Activated B cell treated with CpG ODN at 0.5 μM for 24 hours (primary cell): Measurements from ENCODE around the gene GNGT2. TPM values are rescaled to one million over a fixed set of nuclear protein-coding genes. Genes with fewer than 3 reads are reported as not detected.

Experiments
- ATAC-seq: fragments of 200-7000 bp; cut with Tn5 transposase; one replicate; pipeline ENCODE4 v1.10.0; 2021; ENCODE audit warnings: low read depth, mild to moderate bottlenecking, moderate library complexity
- CTCF ChIA-PET: fragments of 350-600 bp; sonication (Branson Sonifier 250); formaldehyde crosslinking; loops from one replicate; lab custom pipeline; 2021; ENCODE audit warnings: antibody characterized with exemption; lab: Charles Lee
- POLR2A ChIA-PET: fragments of 350-600 bp; sonication (Branson Sonifier 250); formaldehyde crosslinking; loops from one replicate; lab custom pipeline; 2021; ENCODE audit warnings: antibody characterized with exemption; lab: Charles Lee
- DNase-seq: peaks from one replicate; pipeline ENCODE4 v3.0.0; 2022
- H3K27ac Mint-ChIP-seq: one replicate; pipeline ENCODE4 v1.8.0; 2020; ENCODE audit warnings: mixed read lengths
- H3K27me3 Mint-ChIP-seq: one replicate; pipeline ENCODE4 v1.8.0; 2021; ENCODE audit warnings: mixed read lengths
- H3K36me3 Mint-ChIP-seq: one replicate; pipeline ENCODE4 v1.8.0; 2021; ENCODE audit warnings: low read depth, mixed read lengths
- H3K4me1 Mint-ChIP-seq: one replicate; pipeline ENCODE4 v1.8.0; 2021; ENCODE audit warnings: mixed read lengths
- H3K4me3 Mint-ChIP-seq: one replicate; pipeline ENCODE4 v1.8.0; 2020; ENCODE audit warnings: mild to moderate bottlenecking, mixed read lengths
- H3K9me3 Mint-ChIP-seq: one replicate; pipeline ENCODE4 v1.8.0; 2020; ENCODE audit warnings: mixed read lengths
- intact Hi-C: fragments of 100-400 bp; cut with micrococcal nuclease; formaldehyde crosslinking; loops from one replicate; pipeline ENCODE4 v1.15.1; 2024
- total RNA-seq: library from RNA; stranded (reverse); gene quantifications from 2 replicates; pipeline ENCODE4 v1.2.3, GENCODE V29; 2022
- TF ChIP-seq, protein P1 (sequence below): fragments of 200-600 bp; IDR thresholded peaks from one replicate; pipeline ENCODE4 v1.8.0; 2022; ENCODE audit warnings: antibody characterized with exemption, mild to moderate bottlenecking

Gene GNGT2
- total RNA-seq, 1 donor from 2014 or later, result 9.8 TPM

GRCh38 chr17:49252148-49252695 is 41.8 kb upstream of the GNGT2 start:
- CTCF ChIA-PET, result no interaction called here
- H3K9me3 Mint-ChIP-seq, result no peaks in the 10 kb centered on the region
- H3K36me3 Mint-ChIP-seq, result no peaks in the 10 kb centered on the region
- intact Hi-C loops, result no loop called here
- H3K27ac Mint-ChIP-seq, result no peak overlapping the region
- POLR2A ChIA-PET, result interaction anchor here (0.5 kb wide), 1 partner anchor 44 kb away, joined by 3 read pairs; no protein-coding TSS in a partner anchor
- peaks cover 20% of the 10 kb centered on the region for H3K27me3 Mint-ChIP-seq
- TF ChIP-seq, protein P1, sequence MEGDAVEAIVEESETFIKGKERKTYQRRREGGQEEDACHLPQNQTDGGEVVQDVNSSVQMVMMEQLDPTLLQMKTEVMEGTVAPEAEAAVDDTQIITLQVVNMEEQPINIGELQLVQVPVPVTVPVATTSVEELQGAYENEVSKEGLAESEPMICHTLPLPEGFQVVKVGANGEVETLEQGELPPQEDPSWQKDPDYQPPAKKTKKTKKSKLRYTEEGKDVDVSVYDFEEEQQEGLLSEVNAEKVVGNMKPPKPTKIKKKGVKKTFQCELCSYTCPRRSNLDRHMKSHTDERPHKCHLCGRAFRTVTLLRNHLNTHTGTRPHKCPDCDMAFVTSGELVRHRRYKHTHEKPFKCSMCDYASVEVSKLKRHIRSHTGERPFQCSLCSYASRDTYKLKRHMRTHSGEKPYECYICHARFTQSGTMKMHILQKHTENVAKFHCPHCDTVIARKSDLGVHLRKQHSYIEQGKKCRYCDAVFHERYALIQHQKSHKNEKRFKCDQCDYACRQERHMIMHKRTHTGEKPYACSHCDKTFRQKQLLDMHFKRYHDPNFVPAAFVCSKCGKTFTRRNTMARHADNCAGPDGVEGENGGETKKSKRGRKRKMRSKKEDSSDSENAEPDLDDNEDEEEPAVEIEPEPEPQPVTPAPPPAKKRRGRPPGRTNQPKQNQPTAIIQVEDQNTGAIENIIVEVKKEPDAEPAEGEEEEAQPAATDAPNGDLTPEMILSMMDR, result no peak
- ATAC-seq (no peak), DNase-seq (no peak)
- H3K4me1 Mint-ChIP-seq, result no peaks in the 10 kb centered on the region
- H3K4me3 Mint-ChIP-seq, result no peak overlapping the region

DNA sequence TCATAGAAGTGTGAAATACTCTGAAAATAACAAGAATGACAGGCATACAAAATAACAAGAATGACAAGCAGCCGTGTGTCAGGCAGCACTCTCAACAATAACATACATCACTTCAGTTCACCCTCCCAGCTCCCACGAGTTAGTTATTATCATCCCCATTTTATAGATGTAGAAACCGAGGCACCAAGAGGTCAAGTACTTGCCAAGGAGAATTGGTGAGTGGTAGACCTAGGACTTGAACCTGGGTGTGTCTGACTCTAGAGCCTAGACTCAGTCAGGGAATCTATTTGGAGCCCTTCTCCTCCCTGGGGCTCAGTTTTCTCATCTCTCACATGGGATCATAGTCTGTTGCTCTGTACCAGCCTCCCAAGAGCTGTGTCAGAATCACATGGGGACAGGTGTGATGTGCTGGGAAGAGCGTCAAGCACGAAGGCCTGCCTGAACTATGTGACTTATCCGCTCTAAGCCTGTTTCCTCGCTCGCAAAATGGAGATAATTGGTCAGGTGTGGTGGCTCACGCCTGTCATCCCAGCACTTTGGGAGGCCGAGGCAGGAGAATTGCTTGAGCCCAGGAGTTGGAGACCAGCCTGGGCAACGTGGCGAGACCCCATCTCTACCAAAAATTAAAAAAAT is 39.6 kb upstream of the GNGT2 start:
- Mint-ChIP-seq H3K4me3 (no peak overlapping the region), H3K36me3 (no peaks in the 10 kb centered on the region), H3K9me3 (no peaks in the 10 kb centered on the region), H3K27ac (no peak overlapping the region), H3K27me3 (peaks cover 26% of the 10 kb centered on the region), H3K4me1 (no peaks in the 10 kb centered on the region)
- DNase-seq (no peak), ATAC-seq (no peak)
- POLR2A ChIA-PET, result no interaction called here
- CTCF ChIA-PET, result no interaction called here
- intact Hi-C loops, result no loop called here
- TF ChIP-seq, protein P1, result no peak

GRCh38 chr17:49249292-49249794 is 39.0 kb upstream of the GNGT2 start:
- intact Hi-C loops, result no loop called here
- no peak overlapping the region for H3K27ac Mint-ChIP-seq
- CTCF ChIA-PET, result interaction anchor here (1.3 kb wide), 1 partner anchor 69 kb away, joined by 3 read pairs; no protein-coding TSS in a partner anchor
- no peaks in the 10 kb centered on the region for H3K9me3 Mint-ChIP-seq
- no peaks in the 10 kb centered on the region for H3K36me3 Mint-ChIP-seq
- peaks cover 29% of the 10 kb centered on the region for H3K27me3 Mint-ChIP-seq
- H3K4me1 Mint-ChIP-seq, result no peaks in the 10 kb centered on the region
- no peak overlapping the region for H3K4me3 Mint-ChIP-seq
- POLR2A ChIA-PET, result no interaction called here
- DNase-seq (no peak), ATAC-seq (no peak)
- TF ChIP-seq, protein P1, result no peak

DNA sequence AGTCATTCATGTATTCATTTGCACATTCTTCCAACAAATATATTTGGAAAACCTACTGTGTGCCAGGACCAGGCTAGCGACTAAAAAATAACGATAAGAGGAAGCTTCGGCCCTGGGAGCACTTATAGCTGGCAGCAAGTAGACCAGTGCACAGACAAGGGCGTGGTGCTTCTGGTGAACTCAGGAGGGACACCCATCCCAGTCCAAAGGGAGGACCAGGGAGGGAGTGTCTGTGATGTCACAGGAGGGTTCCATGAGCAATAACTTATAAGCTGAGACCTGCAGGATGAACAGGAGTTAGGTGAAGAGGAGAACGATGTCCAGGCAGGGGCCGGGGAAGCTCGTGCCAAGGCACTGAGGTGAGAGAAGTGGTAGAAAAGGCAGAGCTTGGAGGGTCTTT is 37.6 kb upstream of the GNGT2 start:
- TF ChIP-seq, protein P1, result no peak
- Mint-ChIP-seq H3K4me3 (no peak overlapping the region), H3K36me3 (no peaks in the 10 kb centered on the region), H3K9me3 (no peaks in the 10 kb centered on the region), H3K27me3 (peaks cover 29% of the 10 kb centered on the region), H3K27ac (no peak overlapping the region), H3K4me1 (no peaks in the 10 kb centered on the region)
- ATAC-seq (no peak), DNase-seq (no peak)
- CTCF ChIA-PET, result interaction anchor here (1.3 kb wide), 1 partner anchor 67 kb away, joined by 3 read pairs; no protein-coding TSS in a partner anchor
- intact Hi-C loops, result no loop called here
- POLR2A ChIA-PET, result no interaction called here

DNA sequence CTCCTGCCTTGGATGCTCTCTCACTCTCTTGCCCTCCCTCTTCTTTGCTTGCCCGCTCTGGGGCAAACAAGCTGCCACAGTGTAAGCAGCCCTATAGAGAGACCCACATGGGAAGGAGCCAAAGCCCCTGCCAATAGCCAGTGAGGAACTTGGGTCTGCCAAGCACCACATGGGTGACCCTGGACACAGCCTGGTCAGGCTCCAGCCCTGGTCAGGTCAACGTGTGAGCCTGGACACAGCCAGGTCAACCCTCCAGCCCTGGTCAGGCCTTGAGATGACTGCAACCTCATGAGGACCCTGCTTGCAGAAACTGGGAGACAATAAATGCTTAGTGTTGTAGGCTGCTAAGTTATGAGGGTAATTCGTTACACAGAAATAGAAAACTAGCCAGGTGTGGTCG is 34.5 kb upstream of the GNGT2 start:
- Mint-ChIP-seq H3K4me3 (no peak overlapping the region), H3K4me1 (no peaks in the 10 kb centered on the region), H3K36me3 (no peaks in the 10 kb centered on the region), H3K27ac (no peak overlapping the region), H3K27me3 (peaks cover 21% of the 10 kb centered on the region), H3K9me3 (no peaks in the 10 kb centered on the region)
- ChIA-PET CTCF (no interaction called here), POLR2A (interaction anchor here (0.6 kb wide), 1 partner anchor 34 kb away, joined by 3 read pairs; the partner anchor contains the start of genes ABI3 and GNGT2)
- TF ChIP-seq, protein P1, result no peak
- no peak for DNase-seq
- no peak for ATAC-seq
- intact Hi-C loops, result no loop called here
